ENCODE results near the gene AIG1. TPM values are rescaled to one million over a fixed set of nuclear protein-coding genes. Genes with fewer than 3 reads are reported as not detected.

AIG1 gene
- total and polyA plus RNA-seq, 2 of the 13 experiments (the other 11 are each of a cell fraction or from before 2014, with no cell fraction given) = 115 to 197 TPM

DNA sequence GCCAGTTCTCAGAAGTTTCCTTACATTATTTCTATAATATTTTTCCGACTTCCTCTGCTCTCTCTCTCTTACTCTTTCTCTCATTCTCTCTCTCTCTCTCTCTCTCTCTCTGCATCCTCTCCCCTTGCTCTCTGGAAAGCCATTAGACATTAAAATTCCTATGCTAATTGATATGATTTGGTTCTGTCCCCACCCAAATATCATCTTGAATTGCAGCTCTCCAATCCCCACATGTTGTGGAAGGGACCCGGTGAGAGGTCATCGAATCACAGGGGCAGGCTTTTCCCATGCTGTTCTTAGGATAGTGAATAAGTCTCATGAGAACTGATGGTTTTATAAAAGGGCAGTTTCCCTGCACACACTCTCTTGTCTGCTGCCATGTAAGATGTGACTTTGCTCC is 315.7 kb downstream of the AIG1 start (continued):
- TF ChIP-seq, protein P1, sequence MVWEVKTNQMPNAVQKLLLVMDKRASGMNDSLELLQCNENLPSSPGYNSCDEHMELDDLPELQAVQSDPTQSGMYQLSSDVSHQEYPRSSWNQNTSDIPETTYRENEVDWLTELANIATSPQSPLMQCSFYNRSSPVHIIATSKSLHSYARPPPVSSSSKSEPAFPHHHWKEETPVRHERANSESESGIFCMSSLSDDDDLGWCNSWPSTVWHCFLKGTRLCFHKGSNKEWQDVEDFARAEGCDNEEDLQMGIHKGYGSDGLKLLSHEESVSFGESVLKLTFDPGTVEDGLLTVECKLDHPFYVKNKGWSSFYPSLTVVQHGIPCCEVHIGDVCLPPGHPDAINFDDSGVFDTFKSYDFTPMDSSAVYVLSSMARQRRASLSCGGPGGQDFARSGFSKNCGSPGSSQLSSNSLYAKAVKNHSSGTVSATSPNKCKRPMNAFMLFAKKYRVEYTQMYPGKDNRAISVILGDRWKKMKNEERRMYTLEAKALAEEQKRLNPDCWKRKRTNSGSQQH (CRISPR knock-in tag; IDR thresholded peaks at IDR 0.05; ENCODE audit: low read depth) = no peak
- no peak for TF ChIP-seq ZNF709 (CRISPR knock-in tag; IDR thresholded peaks at IDR 0.05)
- TF ChIP-seq ZNF335 (CRISPR knock-in tag; IDR thresholded peaks at IDR 0.05) = no peak
- TF ChIP-seq CHD4 (IDR thresholded peaks at IDR 0.05; ENCODE audit: borderline replicate concordance, low read length) = no peak

DNA sequence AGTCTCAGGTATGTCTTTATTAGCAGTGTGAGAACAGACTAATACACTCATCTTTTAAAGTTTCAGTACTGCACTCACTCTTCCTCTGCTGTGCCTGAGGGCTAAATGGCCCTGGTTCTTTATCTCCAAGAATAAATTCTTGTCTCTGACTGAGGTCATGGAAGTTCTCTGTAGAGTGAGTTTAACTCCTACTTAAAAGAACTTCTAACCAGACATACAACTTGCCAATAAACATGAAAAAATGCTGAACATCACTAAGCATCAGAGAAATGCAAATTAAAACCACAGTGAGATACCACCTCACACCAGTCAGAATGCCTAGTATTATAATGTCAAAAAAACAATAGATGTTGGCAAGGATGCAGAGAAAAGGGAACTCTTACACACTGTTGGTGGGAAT is 316.2 kb downstream of the AIG1 start:
- H3K27ac ChIP-seq (ENCODE audit: extremely low read length, insufficient read depth, low read length) = no peak overlapping the region
- H3K79me2 ChIP-seq (ENCODE audit: insufficient read depth, low read length) = no peaks in the 10 kb centered on the region
- no peak overlapping the region for H3K4me3 ChIP-seq (replicated peaks in 1 of 3; ENCODE audit: insufficient read depth in 1 of 3, low read depth in 2 of 3, low read length in 3 of 3)
- no peaks in the 10 kb centered on the region for H3K27me3 ChIP-seq (ENCODE audit: control insufficient read depth in 1 of 2, insufficient read depth in 2 of 2, low read length in 2 of 2)
- no peaks in the 10 kb centered on the region for H4K20me1 ChIP-seq (ENCODE audit: insufficient read depth, low read length)
- ChIA-PET CTCF (ENCODE audit: low intra/inter-chr PET ratio, low total read pairs) (no interaction called here), POLR2A (no interaction called here)
- H3K4me1 ChIP-seq (ENCODE audit: insufficient read depth, low read length) = no peaks in the 10 kb centered on the region; the same call in 1 of the 2 replicates
- no peak overlapping the region for H3K4me2 ChIP-seq (ENCODE audit: low read depth, low read length)
- in situ Hi-C loops (cut with HindIII; ENCODE audit: extremely low pct_ligation_motif_present, low pct_unique_long_range_greater_than_20kb) = no loop called here
- DNase-seq (ENCODE audit: low spot score) = no peak
- H3K9ac ChIP-seq (ENCODE audit: insufficient read depth, low read depth, low read length) = no peak overlapping the region
- no TSS peak for BruUV-seq (replicated peaks)
- no peaks in the 10 kb centered on the region for H3K9me3 ChIP-seq (ENCODE audit: low read length)
- no peak overlapping the region for H2AFZ ChIP-seq (ENCODE audit: low read length)
- no peak for ATAC-seq
- no peak for FAIRE-seq
- no peaks in the 10 kb centered on the region for H3K36me3 ChIP-seq (replicated peaks in 1 of 2; ENCODE audit: control insufficient read depth in 1 of 2, insufficient read depth in 2 of 2, low read length in 2 of 2)
- intact Hi-C loops (cut with micrococcal nuclease; ENCODE audit: unreplicated experiment) = no loop called here
- TF ChIP-seq KMT2B (CRISPR knock-in tag; IDR thresholded peaks at IDR 0.05) (no peak), ZNF570 (CRISPR knock-in tag; IDR thresholded peaks at IDR 0.05; ENCODE audit: borderline replicate concordance) (no peak), ZNF562 (CRISPR knock-in tag; IDR thresholded peaks at IDR 0.05; ENCODE audit: borderline replicate concordance) (no peak), HMGA1 (CRISPR knock-in tag; conservative IDR thresholded peaks at IDR 0.05) (no peak), ZNF432 (CRISPR knock-in tag; IDR thresholded peaks at IDR 0.05; ENCODE audit: borderline replicate concordance) (no peak), ZNF878 (CRISPR knock-in tag; IDR thresholded peaks at IDR 0.05) (no peak), NRL (CRISPR knock-in tag; IDR thresholded peaks at IDR 0.05; ENCODE audit: borderline replicate concordance) (no peak)

Measured in HepG2 (cell line).